Activated T-helper 9 cell treated with anti-CD3 and anti-CD28 coated beads, Interleukin-2, amount 50 U/mL, for 16 hours (primary cell): ENCODE measurements around the gene ATP10B.

Experiments
- DNase-seq: peaks from one replicate; pipeline ENCODE4 v3.0.0-alpha.2; 2020; ENCODE audit warnings: low read depth

ATP10B gene

GRCh38 chr5:160685219-160685618, 166.8 kb downstream of the ATP10B start:
- no peak for DNase-seq

- no peak for DNase-seq
Observed at GRCh38 chr5:160679567-160680309, 172.3 kb downstream of the ATP10B start.

GRCh38 chr5:160675988-160676387, 176.0 kb downstream of the ATP10B start:
- DNase-seq = no peak

- no peak for DNase-seq
Observed at GRCh38 chr5:160674901-160675300, 177.1 kb downstream of the ATP10B start.

GRCh38 chr5:160672521-160672920, 179.5 kb downstream of the ATP10B start:
- DNase-seq = no peak

- DNase-seq = no peak
Observed at GRCh38 chr5:160668356-160668755, 183.7 kb downstream of the ATP10B start.

GRCh38 chr5:160667160-160667559, 184.9 kb downstream of the ATP10B start:
- DNase-seq = no peak

- no peak for DNase-seq
Observed at GRCh38 chr5:160665460-160665859, 186.6 kb downstream of the ATP10B start.

- DNase-seq = no peak
Observed at GRCh38 chr5:160660132-160660531, 191.9 kb downstream of the ATP10B start.

GRCh38 chr5:160657622-160658458, 194.2 kb downstream of the ATP10B start:
- DNase-seq = no peak

- DNase-seq = no peak
Observed at GRCh38 chr5:160657068-160657507, 194.9 kb downstream of the ATP10B start.

- no peak for DNase-seq
Observed at GRCh38 chr5:160655717-160656116, 196.3 kb downstream of the ATP10B start.

- no peak for DNase-seq
Observed at GRCh38 chr5:160651692-160652645, 200.0 kb downstream of the ATP10B start.

GRCh38 chr5:160649304-160649703, 202.7 kb downstream of the ATP10B start:
- no peak for DNase-seq

- no peak for DNase-seq
Observed at GRCh38 chr5:160646033-160646432, 206.0 kb downstream of the ATP10B start.

GRCh38 chr5:160643616-160644240, 208.3 kb downstream of the ATP10B start:
- DNase-seq = no peak

- no peak for DNase-seq
Observed at GRCh38 chr5:160641405-160641804, 210.6 kb downstream of the ATP10B start.

GRCh38 chr5:160640406-160640805, 211.6 kb downstream of the ATP10B start:
- no peak for DNase-seq

GRCh38 chr5:160638161-160638742, 213.8 kb downstream of the ATP10B start:
- DNase-seq = no peak

- DNase-seq = no peak
Observed at GRCh38 chr5:160637357-160638090, 214.5 kb downstream of the ATP10B start.

- DNase-seq = no peak
Observed at GRCh38 chr5:160635663-160636062, 216.3 kb downstream of the ATP10B start.
